Osteoblast (primary cell): Measurements from ENCODE around the gene ZNF296. TPM values are rescaled to one million over a fixed set of nuclear protein-coding genes. Genes with fewer than 3 reads are reported as not detected.
A peak's percentile ranks its signal among the peaks of the same experiment; 100 is the strongest.

ENCODE experiments used
- DNase-seq: peaks from one replicate; pipeline ENCODE4 v3.0.0; 2011; ENCODE audit warnings: low spot score, mixed read lengths; ENCODE audit not compliant: insufficient read length; ENCODE audit errors: missing footprints
- H2AFZ ChIP-seq: 2 replicates; pipeline ENCODE4 v1.6.0; 2011; ENCODE audit warnings: mild to moderate bottlenecking, low read length
- H3K27ac ChIP-seq: 2 replicates; pipeline ENCODE4 v1.5.1; 2011; ENCODE audit warnings: mild to moderate bottlenecking, low read depth, low read length, moderate library complexity
- H3K27me3 ChIP-seq: 2 replicates; pipeline ENCODE4 v1.6.0; 2012; ENCODE audit warnings: mild to moderate bottlenecking, control low read depth, inconsistent platforms, low read length, moderate library complexity; ENCODE audit not compliant: insufficient read depth
- H3K36me3 ChIP-seq: 2 replicates; pipeline ENCODE4 v1.5.1; 2011; ENCODE audit warnings: mild to moderate bottlenecking, low read length, control low read depth, moderate library complexity; ENCODE audit not compliant: insufficient read depth
- H3K4me1 ChIP-seq: 2 replicates; pipeline ENCODE4 v1.5.1; 2011; ENCODE audit warnings: mild to moderate bottlenecking, low read length, control low read depth, moderate library complexity; ENCODE audit not compliant: insufficient read depth
- H3K4me2 ChIP-seq: 2 replicates; pipeline ENCODE4 v1.6.0; 2011; ENCODE audit warnings: mild to moderate bottlenecking, low read length; ENCODE audit not compliant: insufficient read depth
- H3K4me3 ChIP-seq: fragments of 200-600 bp; sonication (generic); 3 replicates; pipeline ENCODE4 v1.5.1; 2012; ENCODE audit warnings: mild to moderate bottlenecking, low read length, inconsistent platforms; ENCODE audit not compliant: insufficient read depth
- H3K79me2 ChIP-seq: 2 replicates; pipeline ENCODE4 v1.6.0; 2012; ENCODE audit warnings: mild to moderate bottlenecking, low read length, control low read depth, inconsistent platforms; ENCODE audit not compliant: insufficient read depth
- H3K9me3 ChIP-seq: 2 replicates; pipeline ENCODE4 v1.5.1; 2011; ENCODE audit warnings: low read depth, low read length, control low read depth
- H4K20me1 ChIP-seq: 2 replicates; pipeline ENCODE4 v1.6.0; 2012; ENCODE audit warnings: mild to moderate bottlenecking, low read length, control low read depth; ENCODE audit not compliant: insufficient read depth
- CTCF ChIP-seq: IDR thresholded peaks from 2 replicates; pipeline ENCODE4 v1.5.1; 2011; ENCODE audit warnings: mild to moderate bottlenecking, low read depth, low read length, moderate library complexity; ENCODE audit errors: extremely low read depth
- total RNA-seq: library from RNA; depleted of rRNA; stranded (reverse); fragments of >200 nt; gene quantifications from 2 replicates; pipeline ENCODE4 v1.2.3, GENCODE V29; 2012

ZNF296 gene
- total RNA-seq, 1 donor: not detected

- Histone ChIP-seq H3K27me3 (no peaks in the 10 kb centered on the region), H3K4me3 (no peak overlapping the region), H3K79me2 (peaks cover 95% of the 10 kb centered on the region), H3K27ac (no peak overlapping the region), H4K20me1 (peaks cover 78% of the 10 kb centered on the region), H3K36me3 (no peaks in the 10 kb centered on the region), H3K4me2 (no peak overlapping the region), H3K4me1 (peaks cover 8% of the 10 kb centered on the region), H3K9me3 (no peaks in the 10 kb centered on the region), H2AFZ (no peak overlapping the region)
- no peak for DNase-seq
- no peak for TF ChIP-seq CTCF
Measured at GRCh38 chr19:45114116-45114515, 37.8 kb upstream of the ZNF296 start.

GRCh38 chr19:45113628-45114027 lies 37.4 kb upstream of the ZNF296 start:
- peaks cover 8% of the 10 kb centered on the region for H3K4me1 ChIP-seq
- no peaks in the 10 kb centered on the region for H3K27me3 ChIP-seq
- TF ChIP-seq CTCF: no peak

GRCh38 chr19:45112111-45112827 lies 36.0 kb upstream of the ZNF296 start:
- peaks cover 73% of the 10 kb centered on the region for H4K20me1 ChIP-seq
- H3K4me1 ChIP-seq: peaks cover 2% of the 10 kb centered on the region
- H3K36me3 ChIP-seq: no peaks in the 10 kb centered on the region
- no peak overlapping the region for H3K4me3 ChIP-seq
- H3K9me3 ChIP-seq: no peaks in the 10 kb centered on the region
- H2AFZ ChIP-seq: no peak overlapping the region
- TF ChIP-seq CTCF: no peak
- H3K27me3 ChIP-seq: no peaks in the 10 kb centered on the region
- no peak overlapping the region for H3K27ac ChIP-seq
- H3K79me2 ChIP-seq: peaks cover 97% of the 10 kb centered on the region
- peak; percentile 27 for DNase-seq
- H3K4me2 ChIP-seq: no peak overlapping the region

More at GRCh38 chr19:45113628-45114027, 37.4 kb upstream of the ZNF296 start:
- H3K9me3 ChIP-seq: no peaks in the 10 kb centered on the region
- H3K4me2 ChIP-seq: no peak overlapping the region
- peaks cover 98% of the 10 kb centered on the region for H3K79me2 ChIP-seq
- no peak overlapping the region for H3K27ac ChIP-seq
- no peak overlapping the region for H2AFZ ChIP-seq
- no peak for DNase-seq
- no peak overlapping the region for H3K4me3 ChIP-seq
- H3K36me3 ChIP-seq: no peaks in the 10 kb centered on the region
- H4K20me1 ChIP-seq: peaks cover 78% of the 10 kb centered on the region

- H3K36me3 ChIP-seq: no peaks in the 10 kb centered on the region
- peaks cover 95% of the 10 kb centered on the region for H3K79me2 ChIP-seq
- peaks cover 60% of the 10 kb centered on the region for H4K20me1 ChIP-seq
- peak; percentile 19 for DNase-seq
- H3K4me1 ChIP-seq: no peaks in the 10 kb centered on the region
- no peak overlapping the region for H3K4me3 ChIP-seq
- H3K9me3 ChIP-seq: no peaks in the 10 kb centered on the region
- no peak overlapping the region for H2AFZ ChIP-seq
- peak overlapping the region; percentile 12 for H3K27ac ChIP-seq
- TF ChIP-seq CTCF: no peak
- no peak overlapping the region for H3K4me2 ChIP-seq
- H3K27me3 ChIP-seq: no peaks in the 10 kb centered on the region
Measured at GRCh38 chr19:45110851-45111266, 34.6 kb upstream of the ZNF296 start.
